Lower lobe of right lung (tissue), 2 donors: ENCODE data around the gene ANKS1B. TPM values are rescaled to one million over a fixed set of nuclear protein-coding genes. Genes with fewer than 3 reads are reported as not detected.

ENCODE experiments used
- ATAC-seq, 2 donors: fragments of 200-7000 bp; cut with Tn5 transposase; one replicate each; pipeline ENCODE4 v1.9.1; 2020 to 2022; ENCODE audit warnings: mild to moderate bottlenecking in 2 of 2, moderate library complexity in 2 of 2
- DNase-seq: peaks from one replicate; pipeline ENCODE4 v3.0.0-alpha.2; 2020
- H3K27ac ChIP-seq: fragments of 200-600 bp; one replicate; pipeline ENCODE4 v1.8.0; 2022
- H3K27me3 ChIP-seq: fragments of 200-600 bp; one replicate; pipeline ENCODE4 v1.8.0; 2022; ENCODE audit warnings: low read depth
- H3K36me3 ChIP-seq: fragments of 200-600 bp; one replicate; pipeline ENCODE4 v1.8.0; 2022; ENCODE audit warnings: mild to moderate bottlenecking
- H3K4me1 ChIP-seq: fragments of 200-600 bp; one replicate; pipeline ENCODE4 v1.8.0; 2022
- H3K4me3 ChIP-seq: fragments of 200-600 bp; one replicate; pipeline ENCODE4 v1.8.0; 2022; ENCODE audit warnings: mild to moderate bottlenecking
- H3K9me3 ChIP-seq: fragments of 200-600 bp; one replicate; pipeline ENCODE4 v1.8.0; 2022
- intact Hi-C: fragments of 100-400 bp; cut with DNase I; formaldehyde crosslinking; loops from one replicate; pipeline ENCODE4 v1.11.0; 2022
- total RNA-seq: library from RNA; stranded (reverse); fragmentation: NEBNext Ultra II Directional; extraction: Animal tissue kit (Norgen Biotek cat#: 25700); gene quantifications from one replicate; pipeline ENCODE4 v1.2.1, GENCODE V29; 2021
- TF ChIP-seq, protein P1 (sequence below): fragments of 200-600 bp; IDR thresholded peaks from one replicate; pipeline ENCODE4 v1.8.0; 2022; ENCODE audit warnings: antibody characterized with exemption, mild to moderate bottlenecking
- donor health status: DM: no; HTN: yes; CAD: no; lungs with severe emphysema.

The ANKS1B gene
- total RNA-seq, 1 donor from 2014 or later = 4.0 TPM

DNA sequence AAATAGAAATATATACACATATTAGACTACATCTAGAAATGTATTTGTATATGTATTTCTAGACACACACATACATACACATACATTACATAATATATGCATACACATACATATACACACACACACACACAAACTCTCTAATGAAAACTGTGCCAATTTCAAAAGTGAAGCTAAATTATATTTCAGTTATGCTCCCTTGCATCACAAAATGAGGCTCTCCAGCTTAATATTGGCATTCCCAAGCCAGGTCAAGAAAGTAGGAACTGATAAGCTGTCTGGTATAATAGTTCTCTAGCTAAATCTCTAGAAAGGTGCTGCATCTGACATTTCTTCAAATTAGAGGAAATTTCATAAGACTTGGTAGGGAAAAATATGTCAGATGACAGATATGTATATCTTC is 280.3 kb downstream of the ANKS1B start:
- H3K27me3 ChIP-seq = no peaks in the 10 kb centered on the region
- intact Hi-C loops = no loop called here
- no peak overlapping the region for H3K27ac ChIP-seq
- ATAC-seq = no peak
- no peaks in the 10 kb centered on the region for H3K9me3 ChIP-seq
- TF ChIP-seq, protein P1, sequence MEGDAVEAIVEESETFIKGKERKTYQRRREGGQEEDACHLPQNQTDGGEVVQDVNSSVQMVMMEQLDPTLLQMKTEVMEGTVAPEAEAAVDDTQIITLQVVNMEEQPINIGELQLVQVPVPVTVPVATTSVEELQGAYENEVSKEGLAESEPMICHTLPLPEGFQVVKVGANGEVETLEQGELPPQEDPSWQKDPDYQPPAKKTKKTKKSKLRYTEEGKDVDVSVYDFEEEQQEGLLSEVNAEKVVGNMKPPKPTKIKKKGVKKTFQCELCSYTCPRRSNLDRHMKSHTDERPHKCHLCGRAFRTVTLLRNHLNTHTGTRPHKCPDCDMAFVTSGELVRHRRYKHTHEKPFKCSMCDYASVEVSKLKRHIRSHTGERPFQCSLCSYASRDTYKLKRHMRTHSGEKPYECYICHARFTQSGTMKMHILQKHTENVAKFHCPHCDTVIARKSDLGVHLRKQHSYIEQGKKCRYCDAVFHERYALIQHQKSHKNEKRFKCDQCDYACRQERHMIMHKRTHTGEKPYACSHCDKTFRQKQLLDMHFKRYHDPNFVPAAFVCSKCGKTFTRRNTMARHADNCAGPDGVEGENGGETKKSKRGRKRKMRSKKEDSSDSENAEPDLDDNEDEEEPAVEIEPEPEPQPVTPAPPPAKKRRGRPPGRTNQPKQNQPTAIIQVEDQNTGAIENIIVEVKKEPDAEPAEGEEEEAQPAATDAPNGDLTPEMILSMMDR = no peak
- H3K4me3 ChIP-seq = no peak overlapping the region
- H3K36me3 ChIP-seq = no peaks in the 10 kb centered on the region
- DNase-seq = no peak
- H3K4me1 ChIP-seq = no peaks in the 10 kb centered on the region

DNA sequence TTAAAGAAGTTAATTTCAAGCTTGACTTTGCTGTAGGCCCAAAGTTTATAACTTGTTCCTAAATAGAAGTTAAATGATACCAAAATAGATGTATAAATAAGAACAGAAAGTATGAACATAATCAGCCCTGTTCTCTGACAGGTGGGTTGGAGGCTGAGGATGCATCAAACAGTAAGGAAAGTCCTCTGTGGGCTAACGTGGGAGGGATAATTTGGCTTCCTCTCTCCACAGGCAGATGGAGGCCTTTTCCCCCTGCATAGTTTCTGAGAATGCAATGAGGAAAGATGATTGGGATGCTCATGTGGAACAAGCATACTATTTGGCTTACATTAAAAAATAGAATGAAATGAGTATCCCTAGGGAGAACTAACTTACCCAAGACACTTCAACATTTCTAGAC is 280.7 kb downstream of the ANKS1B start:
- Histone ChIP-seq H3K36me3 (no peaks in the 10 kb centered on the region), H3K9me3 (no peaks in the 10 kb centered on the region), H3K27me3 (no peaks in the 10 kb centered on the region), H3K4me1 (no peaks in the 10 kb centered on the region), H3K27ac (no peak overlapping the region), H3K4me3 (no peak overlapping the region)
- intact Hi-C loops = no loop called here
- TF ChIP-seq, protein P1 = no peak
- no peak for DNase-seq
- no peak for ATAC-seq

DNA sequence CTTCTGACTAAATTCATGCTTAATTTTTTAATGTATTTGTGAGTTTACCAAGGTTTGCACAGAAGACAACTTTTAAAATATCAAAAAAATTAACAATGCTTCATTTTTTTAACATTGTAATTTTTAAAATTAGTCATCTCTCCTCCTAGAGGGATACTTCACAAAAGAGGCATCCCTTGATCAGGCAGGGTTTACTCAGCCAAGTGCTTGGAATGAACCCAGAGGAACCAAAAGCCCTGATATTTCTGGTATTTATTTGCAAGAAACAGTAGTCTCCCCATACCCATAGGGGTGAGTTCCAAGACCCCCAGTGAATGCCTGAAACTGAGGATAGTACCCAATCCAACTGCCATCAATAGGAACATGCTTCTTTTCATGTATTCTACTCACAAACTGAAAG is 284.7 kb downstream of the ANKS1B start:
- no peaks in the 10 kb centered on the region for H3K4me1 ChIP-seq
- no peaks in the 10 kb centered on the region for H3K27me3 ChIP-seq
- no peak for ATAC-seq
- H3K27ac ChIP-seq = no peak overlapping the region
- no peaks in the 10 kb centered on the region for H3K36me3 ChIP-seq
- no peaks in the 10 kb centered on the region for H3K9me3 ChIP-seq
- no peak for DNase-seq
- intact Hi-C loops = no loop called here
- no peak overlapping the region for H3K4me3 ChIP-seq
- TF ChIP-seq, protein P1 = no peak

DNA sequence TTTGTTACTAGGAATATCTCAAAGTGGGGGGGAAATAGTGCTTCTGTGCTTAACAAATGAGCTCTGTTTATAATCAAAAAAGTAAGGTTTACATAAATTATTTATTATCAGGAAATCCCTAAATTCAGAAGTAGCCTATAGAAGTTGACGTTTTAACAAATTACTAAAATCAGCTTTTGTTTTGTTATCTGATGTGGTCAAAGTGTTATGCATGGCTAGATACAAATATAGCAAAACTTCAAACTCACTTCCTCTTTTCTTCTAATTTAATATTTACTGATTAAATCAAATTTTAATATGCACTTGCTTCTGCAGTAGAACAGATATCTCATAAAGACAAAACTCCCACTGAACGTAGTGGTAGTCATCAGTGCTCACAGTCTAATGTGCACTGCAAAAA is 289.7 kb downstream of the ANKS1B start:
- Histone ChIP-seq H3K36me3 (no peaks in the 10 kb centered on the region), H3K4me3 (no peak overlapping the region), H3K27ac (no peak overlapping the region), H3K9me3 (no peaks in the 10 kb centered on the region), H3K4me1 (no peaks in the 10 kb centered on the region), H3K27me3 (no peaks in the 10 kb centered on the region)
- DNase-seq (no peak), ATAC-seq (no peak)
- intact Hi-C loops = no loop called here
- TF ChIP-seq, protein P1 = no peak

DNA sequence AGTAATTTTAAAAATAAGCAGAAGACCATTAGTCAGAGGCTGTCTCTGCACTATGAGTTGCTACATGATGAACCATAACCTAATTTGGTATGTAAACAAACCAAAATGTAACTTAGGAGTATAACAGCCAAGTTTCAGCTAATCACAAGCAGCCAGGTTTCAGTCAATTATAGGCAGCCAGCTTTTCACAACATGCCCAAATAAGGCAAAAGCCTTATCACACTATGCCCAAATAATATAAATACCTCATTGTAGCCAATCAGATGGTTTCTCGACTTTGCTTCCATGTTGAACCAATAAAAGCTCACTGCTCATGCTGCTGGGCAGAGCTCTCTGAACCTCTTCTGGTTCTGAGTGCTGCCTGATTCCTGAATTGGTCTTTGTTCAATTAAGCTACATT is 298.6 kb downstream of the ANKS1B start:
- TF ChIP-seq, protein P1 = no peak
- DNase-seq = no peak
- Histone ChIP-seq H3K27me3 (no peaks in the 10 kb centered on the region), H3K9me3 (no peaks in the 10 kb centered on the region), H3K27ac (no peak overlapping the region), H3K36me3 (no peaks in the 10 kb centered on the region), H3K4me1 (no peaks in the 10 kb centered on the region), H3K4me3 (no peak overlapping the region)
- ATAC-seq = no peak
- intact Hi-C loops = no loop called here

DNA sequence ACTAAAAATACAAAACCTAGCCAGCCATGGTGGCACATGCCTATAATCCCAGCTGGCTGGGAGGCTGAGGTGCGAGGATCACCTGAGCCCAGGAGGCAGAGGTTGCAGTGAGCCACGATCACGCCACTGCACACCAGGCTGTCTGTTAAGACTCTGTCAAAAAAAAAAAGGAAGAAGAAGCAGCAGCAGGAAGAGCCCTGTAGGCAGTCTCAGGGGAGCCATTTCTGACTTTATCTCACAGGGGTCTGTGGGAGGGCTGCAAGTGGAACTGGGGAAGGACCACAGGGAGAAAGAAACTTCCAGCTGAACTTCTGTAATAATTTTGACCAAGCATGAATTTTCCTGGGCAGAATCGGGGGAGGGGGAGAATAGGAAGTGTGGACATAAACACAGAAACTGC is 304.5 kb downstream of the ANKS1B start:
- H3K4me3 ChIP-seq = no peak overlapping the region
- H3K9me3 ChIP-seq = no peaks in the 10 kb centered on the region
- DNase-seq (no peak), ATAC-seq (no peak)
- H3K27ac ChIP-seq = no peak overlapping the region
- no peaks in the 10 kb centered on the region for H3K4me1 ChIP-seq
- intact Hi-C loops = no loop called here
- H3K27me3 ChIP-seq = no peaks in the 10 kb centered on the region
- H3K36me3 ChIP-seq = no peaks in the 10 kb centered on the region
- TF ChIP-seq, protein P1 = no peak
